GM21529 (cell line): ENCODE measurements around the gene CTAGE15.
"Not testable (repeated sequence)": the region's sequence is repeated elsewhere in the genome, so short reads cannot be mapped to it uniquely, and the experiment has no call there.

ENCODE experiments used
- ATAC-seq: cut with Tn5 transposase; IDR thresholded peaks from one replicate; pipeline ENCODE4 v1.9.1; 2021; ENCODE audit not compliant: unreplicated experiment

The CTAGE15 gene, protein sequence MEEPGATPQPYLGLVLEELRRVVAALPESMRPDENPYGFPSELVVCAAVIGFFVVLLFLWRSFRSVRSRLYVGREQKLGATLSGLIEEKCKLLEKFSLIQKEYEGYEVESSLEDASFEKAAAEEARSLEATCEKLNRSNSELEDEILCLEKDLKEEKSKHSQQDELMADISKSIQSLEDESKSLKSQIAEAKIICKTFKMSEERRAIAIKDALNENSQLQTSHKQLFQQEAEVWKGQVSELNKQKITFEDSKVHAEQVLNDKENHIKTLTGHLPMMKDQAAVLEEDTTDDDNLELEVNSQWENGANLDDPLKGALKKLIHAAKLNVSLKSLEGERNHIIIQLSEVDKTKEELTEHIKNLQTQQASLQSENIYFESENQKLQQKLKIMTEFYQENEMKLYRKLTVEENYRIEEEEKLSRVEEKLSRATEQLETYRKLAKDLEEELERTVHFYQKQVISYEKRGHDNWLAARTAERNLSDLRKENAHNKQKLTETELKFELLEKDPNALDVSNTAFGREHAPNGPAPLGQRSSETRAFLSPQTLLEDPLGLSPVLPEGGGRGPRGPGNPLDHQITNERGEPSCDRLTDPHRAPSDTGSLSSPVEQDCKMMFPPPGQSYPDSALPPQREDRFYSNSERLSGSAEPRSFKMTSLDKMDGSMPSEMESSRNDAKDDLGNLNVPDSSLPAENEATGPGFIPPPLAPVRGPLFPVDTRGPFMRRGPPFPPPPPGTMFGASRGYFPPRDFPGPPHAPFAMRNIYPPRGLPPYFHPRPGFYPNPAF

GRCh38 chr7:143571501-143571900, at the start of gene CTAGE15:
Gene CTAGE15, plus strand, starts transcription at chr7:143571801. Its CDS starts 17 bp downstream, at chr7:143571818.
- not testable (repeated sequence) for ATAC-seq

DNA sequence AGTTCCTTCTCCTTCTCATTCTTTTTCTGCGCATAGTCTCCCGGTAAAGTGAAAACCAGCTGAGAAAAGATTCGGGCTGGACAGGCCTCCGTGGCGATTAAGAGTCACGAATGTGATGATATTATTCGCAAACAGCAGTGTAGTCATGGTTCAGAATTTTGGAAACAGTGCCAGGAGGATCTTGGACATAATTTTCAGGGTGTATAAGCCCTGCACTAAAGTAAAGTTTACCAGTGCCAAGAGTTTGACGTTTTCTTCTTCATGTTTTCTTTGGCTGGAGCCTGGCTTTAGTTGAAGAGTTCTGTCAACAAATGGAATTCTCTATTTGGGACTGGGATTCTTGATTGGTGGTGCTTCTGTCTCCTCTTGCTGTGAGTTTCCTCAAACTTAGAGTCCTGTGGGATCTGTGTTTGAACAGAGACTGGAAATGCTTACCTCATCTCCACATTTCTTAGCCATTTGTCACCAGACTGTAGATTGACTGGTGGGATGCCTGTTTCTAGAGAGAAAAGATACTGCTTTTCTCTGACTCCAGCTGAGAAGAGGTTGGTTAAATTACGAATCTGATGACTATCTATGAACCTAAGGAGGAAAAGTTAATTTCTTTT, 49.2 kb upstream of the CTAGE15 start:
- ATAC-seq: not testable (repeated sequence)

GRCh38 chr7:143531169-143531926, 40.3 kb upstream of the CTAGE15 start:
- ATAC-seq: not testable (repeated sequence)

DNA sequence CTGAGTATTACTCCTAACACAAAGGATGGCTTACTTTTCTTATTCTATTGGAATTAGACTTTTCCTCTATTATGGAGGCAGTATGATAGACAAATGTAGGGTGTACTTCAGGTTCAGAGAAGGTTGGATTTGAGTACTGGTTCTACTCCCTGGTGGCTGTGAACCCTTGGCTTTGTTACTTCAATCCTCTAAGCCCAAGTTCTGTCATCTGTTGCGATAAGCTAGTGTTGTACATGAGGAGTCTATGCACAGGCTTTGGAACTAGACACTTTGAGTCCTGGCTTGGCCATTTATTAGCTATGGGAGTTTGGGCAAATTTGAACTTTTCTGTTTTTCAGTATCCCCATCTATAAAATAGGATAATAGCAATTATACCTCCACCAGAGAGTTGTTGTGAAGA, 39.7 kb upstream of the CTAGE15 start:
- ATAC-seq: not testable (repeated sequence)

GRCh38 chr7:143533213-143533839, 38.3 kb upstream of the CTAGE15 start:
- ATAC-seq: not testable (repeated sequence)

GRCh38 chr7:143536443-143536842, 35.2 kb upstream of the CTAGE15 start:
- ATAC-seq: not testable (repeated sequence)

GRCh38 chr7:143543288-143544038, 28.1 kb upstream of the CTAGE15 start:
- not testable (repeated sequence) for ATAC-seq

GRCh38 chr7:143555968-143556367, 15.6 kb upstream of the CTAGE15 start:
- not testable (repeated sequence) for ATAC-seq

DNA sequence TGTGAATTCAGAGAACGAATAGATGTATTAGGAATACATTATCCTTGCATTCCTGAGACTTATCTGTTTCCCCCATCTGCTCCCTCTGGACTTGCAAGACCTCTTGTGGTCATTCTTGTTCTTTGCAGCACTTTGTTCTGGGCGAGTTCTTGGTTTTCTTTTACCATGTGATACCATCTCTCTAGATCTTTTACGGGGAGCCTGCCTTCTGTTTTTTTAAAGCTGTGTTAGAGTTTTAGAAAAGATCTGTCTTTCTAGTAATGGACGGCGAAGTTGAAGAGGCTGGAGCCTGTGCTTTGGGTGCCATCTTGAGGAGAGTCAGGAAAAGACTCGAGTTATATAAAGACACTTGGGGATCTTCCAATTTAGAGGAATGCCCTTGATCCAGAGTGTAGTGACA, 8.3 kb upstream of the CTAGE15 start:
- peak; percentile 65 for ATAC-seq

- ATAC-seq: not testable (repeated sequence)
Measured at GRCh38 chr7:143566001-143566400, 5.6 kb upstream of the CTAGE15 start.

DNA sequence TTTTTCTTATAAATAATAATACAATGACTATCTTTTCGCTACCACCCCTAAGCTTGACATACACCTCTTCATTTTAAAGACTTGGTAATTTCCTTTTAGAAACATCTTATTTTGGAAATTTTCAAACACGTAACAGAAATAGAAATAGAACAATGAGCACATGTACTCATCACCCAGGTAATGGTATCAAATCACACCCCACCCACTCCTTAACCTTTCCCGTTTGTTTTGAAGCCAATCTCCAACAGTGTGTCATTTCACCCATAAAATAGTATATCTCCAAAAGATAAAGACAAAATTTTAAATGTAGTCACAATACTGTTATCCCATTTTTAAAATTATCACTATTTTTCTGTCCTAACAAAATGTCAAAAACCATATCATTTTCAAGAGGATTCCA, 16.6 kb downstream of the CTAGE15 start:
- not testable (repeated sequence) for ATAC-seq

DNA sequence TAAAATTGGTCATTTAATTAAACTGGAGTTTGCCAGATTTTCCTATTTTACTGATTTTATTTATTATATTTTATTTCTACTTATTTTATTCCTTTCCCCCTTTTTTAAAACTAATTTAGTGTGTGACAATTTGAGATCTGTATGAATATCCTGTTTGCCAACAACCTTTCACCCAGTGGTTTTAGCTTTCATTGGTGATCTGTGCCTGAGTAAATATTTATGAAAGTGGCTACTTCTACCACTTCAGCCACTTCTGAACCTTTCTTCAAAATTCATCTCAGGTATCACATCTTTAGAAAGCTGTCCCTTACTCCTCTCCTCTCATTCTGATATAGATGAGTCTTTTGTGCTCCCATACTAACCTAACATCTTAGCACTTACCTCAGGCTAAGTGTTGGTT, 18.3 kb downstream of the CTAGE15 start:
- not testable (repeated sequence) for ATAC-seq

DNA sequence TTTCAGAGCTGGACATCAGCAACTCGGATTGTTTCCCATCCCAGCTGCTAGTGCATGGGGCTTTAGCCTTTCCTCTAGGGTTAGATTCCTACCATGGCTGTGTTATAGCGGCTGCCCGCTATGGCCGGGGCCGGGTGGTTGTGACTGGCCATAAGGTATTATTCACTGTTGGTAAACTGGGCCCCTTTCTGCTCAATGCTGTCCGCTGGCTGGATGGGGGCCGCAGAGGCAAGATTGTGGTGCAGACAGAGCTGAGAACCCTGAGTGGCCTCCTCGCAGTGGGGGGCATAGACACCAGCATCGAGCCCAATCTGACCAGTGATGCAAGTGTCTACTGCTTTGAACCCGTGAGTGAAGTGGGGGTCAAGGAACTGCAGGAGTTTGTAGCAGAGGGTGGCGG, 26.5 kb downstream of the CTAGE15 start:
- ATAC-seq: not testable (repeated sequence)

DNA sequence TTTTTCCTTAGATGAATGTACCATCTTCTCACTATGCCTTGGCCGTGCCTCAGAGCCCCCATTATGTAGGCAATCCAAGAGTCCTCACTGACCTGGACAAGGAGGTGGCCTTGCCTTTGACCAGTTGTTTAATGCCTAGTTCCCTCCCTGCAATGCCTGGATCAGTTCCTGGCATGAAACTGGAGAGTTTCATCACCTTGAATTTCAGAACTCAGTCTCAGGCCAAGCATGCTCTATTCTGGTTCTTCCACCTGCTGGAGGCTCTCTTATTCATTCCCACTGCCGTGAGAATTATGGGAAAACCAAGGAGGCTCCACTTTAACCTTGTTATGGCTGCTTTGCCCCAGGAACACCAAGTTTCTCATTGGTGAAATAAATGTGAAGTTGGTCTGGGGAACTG, 31.9 kb downstream of the CTAGE15 start:
- ATAC-seq: not testable (repeated sequence)

DNA sequence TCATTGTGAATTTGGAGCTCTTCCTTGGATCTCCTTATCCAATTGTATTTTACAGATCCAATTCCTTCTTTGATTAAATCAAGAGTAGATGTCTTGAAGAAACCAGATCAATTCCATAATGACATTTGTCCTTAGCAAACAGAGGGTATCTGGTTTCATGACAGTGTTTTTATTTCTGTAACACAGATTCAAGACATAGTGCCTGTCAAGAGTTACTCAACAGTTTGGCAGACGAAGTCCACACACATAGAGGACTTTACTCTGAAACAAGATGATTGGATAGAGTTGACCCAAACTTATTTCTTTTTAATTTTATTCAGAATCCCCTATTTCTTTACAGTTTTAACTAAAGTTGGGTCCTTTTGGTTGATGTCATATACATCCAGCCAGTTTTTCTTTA, 34.5 kb downstream of the CTAGE15 start:
- not testable (repeated sequence) for ATAC-seq

- not testable (repeated sequence) for ATAC-seq
Measured at GRCh38 chr7:143615545-143615944, 43.9 kb downstream of the CTAGE15 start.

- ATAC-seq: not testable (repeated sequence)
Measured at GRCh38 chr7:143617204-143617603, 45.6 kb downstream of the CTAGE15 start.

GRCh38 chr7:143620058-143620457, 48.5 kb downstream of the CTAGE15 start:
- ATAC-seq: peak; percentile 25

DNA sequence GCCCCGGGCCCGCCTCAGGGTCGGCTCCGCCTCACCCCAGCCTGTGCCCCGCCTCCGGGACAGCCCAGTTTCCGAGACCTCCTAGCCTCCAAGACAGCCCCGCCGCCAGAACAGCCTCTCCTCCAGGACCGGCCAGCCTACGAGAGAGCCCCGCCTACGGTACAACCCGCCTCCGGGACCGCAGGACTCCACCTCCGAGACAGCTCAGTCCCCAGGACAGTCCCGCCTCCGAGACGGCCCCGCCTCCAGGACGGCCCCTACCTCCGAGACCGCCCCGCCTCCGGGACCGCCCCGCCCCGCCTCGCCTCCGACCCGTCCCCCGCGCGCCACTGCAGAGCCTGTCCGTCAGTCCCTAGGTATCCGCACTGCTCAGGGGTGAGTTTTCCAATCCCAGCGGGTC, 49.0 kb downstream of the CTAGE15 start, which contains the start of gene TCAF2:
Gene TCAF2, plus strand, starts transcription at position 329 of the 400 bp plus-strand sequence.
- ATAC-seq: peak; percentile 76
